Memory B cell (primary cell): Measurements from ENCODE around the gene CYP1B1.
"Not testable (repeated sequence)": the region's sequence is repeated elsewhere in the genome, so short reads cannot be mapped to it uniquely, and the experiment has no call there.

ENCODE experiments used
- ATAC-seq: fragments of 150-1000 bp; cut with Tn5 transposase; 2 replicates; pipeline ENCODE4 v1.10.0; 2021; ENCODE audit warnings: low read depth, mild to moderate bottlenecking, moderate library complexity
- DNase-seq, 2 donors: peaks; one replicate each; pipeline ENCODE4 v3.0.0; 2022; ENCODE audit warnings: low spot score in 2 of 2
- H3K27ac Mint-ChIP-seq: one replicate; pipeline ENCODE4 v1.8.0; 2022; ENCODE audit warnings: mild to moderate bottlenecking, moderate library complexity, mixed read lengths
- H3K27me3 Mint-ChIP-seq: one replicate; pipeline ENCODE4 v1.8.0; 2022; ENCODE audit warnings: mixed read lengths
- H3K36me3 Mint-ChIP-seq: one replicate; pipeline ENCODE4 v1.8.0; 2022; ENCODE audit warnings: mild to moderate bottlenecking, mixed read lengths
- H3K4me1 Mint-ChIP-seq: one replicate; pipeline ENCODE4 v1.8.0; 2022; ENCODE audit warnings: mixed read lengths
- H3K4me3 Mint-ChIP-seq: one replicate; pipeline ENCODE4 v1.8.0; 2022; ENCODE audit warnings: mild to moderate bottlenecking, moderate library complexity, mixed read lengths
- H3K9me3 Mint-ChIP-seq: one replicate; pipeline ENCODE4 v1.8.0; 2022; ENCODE audit warnings: mixed read lengths

CYP1B1 gene

GRCh38 chr2:38075507-38076151, at the start of gene CYP1B1:
TSS of gene CYP1B1 (minus strand) at chr2:38076151. CDS start at chr2:38075388, 763 bp downstream.
- H3K9me3 Mint-ChIP-seq: no peaks in the 10 kb centered on the region
- H3K27me3 Mint-ChIP-seq: peaks cover 10% of the 10 kb centered on the region
- H3K4me3 Mint-ChIP-seq: peak within 1 kb of the TSS; percentile 76
- no peaks in the 10 kb centered on the region for H3K36me3 Mint-ChIP-seq
- peaks cover 4% of the 10 kb centered on the region for H3K4me1 Mint-ChIP-seq
- DNase-seq (no peak), ATAC-seq (no peak)
- H3K27ac Mint-ChIP-seq: no peak within 1 kb of the TSS

GRCh38 chr2:38125007-38125406, 49.1 kb upstream of the CYP1B1 start:
- DNase-seq: no peak
- peaks cover 8% of the 10 kb centered on the region for H3K4me1 Mint-ChIP-seq
- peaks cover 9% of the 10 kb centered on the region for H3K9me3 Mint-ChIP-seq
- no peak overlapping the region for H3K4me3 Mint-ChIP-seq
- H3K36me3 Mint-ChIP-seq: peaks cover 8% of the 10 kb centered on the region
- no peak overlapping the region for H3K27ac Mint-ChIP-seq
- peaks cover 2% of the 10 kb centered on the region for H3K27me3 Mint-ChIP-seq
- no peak for ATAC-seq

- Mint-ChIP-seq H3K27ac (no peak overlapping the region), H3K4me1 (peaks cover 4% of the 10 kb centered on the region), H3K27me3 (peaks cover 2% of the 10 kb centered on the region), H3K36me3 (peaks cover 8% of the 10 kb centered on the region), H3K9me3 (peaks cover 9% of the 10 kb centered on the region), H3K4me3 (no peak overlapping the region)
- ATAC-seq (no peak), DNase-seq (no peak)
Observed at GRCh38 chr2:38123911-38124310, 48.0 kb upstream of the CYP1B1 start.

DNA sequence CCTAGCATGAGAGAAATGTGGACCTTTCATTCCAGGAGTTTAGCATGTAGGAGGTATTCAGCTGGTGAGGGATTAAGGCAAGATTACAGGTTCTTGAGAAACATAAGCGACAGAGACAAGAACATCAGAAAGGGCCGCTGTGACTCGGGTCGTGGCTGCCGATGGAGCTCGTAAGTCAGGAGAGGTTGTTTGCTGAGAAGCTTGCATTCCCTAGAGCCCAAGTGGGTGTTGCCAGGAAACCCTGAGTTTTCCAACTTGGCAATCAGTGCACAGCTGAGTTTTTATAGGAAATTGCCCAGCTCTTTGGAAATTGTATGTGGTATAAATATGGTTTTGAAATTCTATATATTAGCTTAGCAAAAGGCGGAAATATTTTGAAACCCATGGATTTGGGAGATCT, 46.4 kb upstream of the CYP1B1 start:
- H3K36me3 Mint-ChIP-seq: peaks cover 8% of the 10 kb centered on the region
- H3K27me3 Mint-ChIP-seq: peaks cover 4% of the 10 kb centered on the region
- H3K27ac Mint-ChIP-seq: no peak overlapping the region
- H3K9me3 Mint-ChIP-seq: peaks cover 6% of the 10 kb centered on the region
- ATAC-seq: no peak
- no peak overlapping the region for H3K4me3 Mint-ChIP-seq
- DNase-seq: no peak
- H3K4me1 Mint-ChIP-seq: no peaks in the 10 kb centered on the region

DNA sequence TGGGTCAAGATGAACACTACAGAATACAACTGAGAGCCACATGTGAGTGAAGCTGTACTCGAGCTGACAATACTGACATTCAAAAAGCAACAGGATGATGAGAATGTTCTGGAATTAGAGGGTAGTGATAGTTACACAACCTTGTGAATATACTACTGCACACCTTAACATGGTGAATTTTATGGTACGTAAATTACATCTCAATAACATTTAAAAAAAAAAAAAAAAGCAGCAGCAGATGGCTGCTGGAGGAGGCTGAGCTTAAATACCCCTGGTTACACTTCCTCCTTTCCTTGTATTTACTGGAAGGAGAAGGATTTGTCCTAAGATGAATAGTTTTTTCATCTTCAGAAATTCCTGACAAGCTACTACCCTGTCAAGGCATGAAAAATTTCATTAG, 45.5 kb upstream of the CYP1B1 start:
- Mint-ChIP-seq H3K27ac (no peak overlapping the region), H3K27me3 (peaks cover 5% of the 10 kb centered on the region)

GRCh38 chr2:38120829-38121228, 44.9 kb upstream of the CYP1B1 start:
- no peaks in the 10 kb centered on the region for H3K36me3 Mint-ChIP-seq
- ATAC-seq: no peak
- H3K27me3 Mint-ChIP-seq: peaks cover 8% of the 10 kb centered on the region
- no peak overlapping the region for H3K27ac Mint-ChIP-seq
- no peak overlapping the region for H3K4me3 Mint-ChIP-seq
- H3K4me1 Mint-ChIP-seq: no peaks in the 10 kb centered on the region
- DNase-seq: no peak
- H3K9me3 Mint-ChIP-seq: no peaks in the 10 kb centered on the region

More for the DNA sequence above, 45.5 kb upstream of the CYP1B1 start:
- H3K4me3 Mint-ChIP-seq: no peak overlapping the region
- DNase-seq: no peak
- H3K36me3 Mint-ChIP-seq: peaks cover 1% of the 10 kb centered on the region
- H3K4me1 Mint-ChIP-seq: no peaks in the 10 kb centered on the region
- no peak for ATAC-seq
- peaks cover under 1% of the 10 kb centered on the region for H3K9me3 Mint-ChIP-seq

DNA sequence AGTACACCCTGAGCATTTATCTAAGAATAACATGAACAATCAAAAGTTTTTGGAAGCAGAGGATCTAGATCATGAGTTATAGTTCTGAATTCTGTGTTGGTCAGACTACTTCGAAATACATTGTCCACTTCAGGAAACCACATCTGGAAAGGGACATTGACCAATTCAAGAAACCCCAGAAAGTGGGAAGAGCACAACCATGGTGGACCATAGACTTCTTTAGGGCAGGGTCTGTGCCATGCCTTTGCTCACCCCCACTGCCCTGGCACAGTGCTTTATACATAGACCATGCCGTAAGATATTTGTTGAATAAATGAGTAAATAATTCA, 44.3 kb upstream of the CYP1B1 start:
- no peak overlapping the region for H3K4me3 Mint-ChIP-seq
- ATAC-seq (no peak), DNase-seq (no peak)
- H3K27me3 Mint-ChIP-seq: peaks cover 8% of the 10 kb centered on the region
- H3K4me1 Mint-ChIP-seq: no peaks in the 10 kb centered on the region
- no peaks in the 10 kb centered on the region for H3K36me3 Mint-ChIP-seq
- no peak overlapping the region for H3K27ac Mint-ChIP-seq
- no peaks in the 10 kb centered on the region for H3K9me3 Mint-ChIP-seq

DNA sequence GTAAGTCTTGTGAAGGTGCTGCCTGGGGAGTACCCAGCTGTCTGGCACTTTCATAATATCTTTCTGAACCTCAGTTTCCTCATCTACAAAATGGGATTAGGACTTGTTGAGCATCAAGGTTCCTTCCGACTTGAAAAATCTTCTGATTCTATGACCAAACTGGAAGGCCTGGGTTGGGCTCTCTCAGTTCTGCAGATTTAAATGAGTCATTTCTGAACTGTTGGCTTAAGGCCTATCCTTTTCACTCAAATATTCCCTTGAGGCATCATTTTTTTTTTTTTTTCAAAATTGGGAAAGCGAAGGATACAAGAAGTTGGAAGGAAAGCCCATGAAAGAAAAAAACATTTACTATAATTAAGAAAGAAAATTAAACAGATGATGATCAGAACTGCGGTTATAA, 40.8 kb upstream of the CYP1B1 start:
- Mint-ChIP-seq H3K4me1 (peaks cover 2% of the 10 kb centered on the region), H3K4me3 (no peak overlapping the region), H3K36me3 (peaks cover 2% of the 10 kb centered on the region), H3K9me3 (no peaks in the 10 kb centered on the region), H3K27me3 (peaks cover 11% of the 10 kb centered on the region), H3K27ac (no peak overlapping the region)
- DNase-seq (no peak), ATAC-seq (no peak)

- ATAC-seq: peak; percentile 67
- H3K9me3 Mint-ChIP-seq: peaks cover 2% of the 10 kb centered on the region
- peaks cover 17% of the 10 kb centered on the region for H3K27me3 Mint-ChIP-seq
Observed at GRCh38 chr2:38115216-38116032, 39.5 kb upstream of the CYP1B1 start.

DNA sequence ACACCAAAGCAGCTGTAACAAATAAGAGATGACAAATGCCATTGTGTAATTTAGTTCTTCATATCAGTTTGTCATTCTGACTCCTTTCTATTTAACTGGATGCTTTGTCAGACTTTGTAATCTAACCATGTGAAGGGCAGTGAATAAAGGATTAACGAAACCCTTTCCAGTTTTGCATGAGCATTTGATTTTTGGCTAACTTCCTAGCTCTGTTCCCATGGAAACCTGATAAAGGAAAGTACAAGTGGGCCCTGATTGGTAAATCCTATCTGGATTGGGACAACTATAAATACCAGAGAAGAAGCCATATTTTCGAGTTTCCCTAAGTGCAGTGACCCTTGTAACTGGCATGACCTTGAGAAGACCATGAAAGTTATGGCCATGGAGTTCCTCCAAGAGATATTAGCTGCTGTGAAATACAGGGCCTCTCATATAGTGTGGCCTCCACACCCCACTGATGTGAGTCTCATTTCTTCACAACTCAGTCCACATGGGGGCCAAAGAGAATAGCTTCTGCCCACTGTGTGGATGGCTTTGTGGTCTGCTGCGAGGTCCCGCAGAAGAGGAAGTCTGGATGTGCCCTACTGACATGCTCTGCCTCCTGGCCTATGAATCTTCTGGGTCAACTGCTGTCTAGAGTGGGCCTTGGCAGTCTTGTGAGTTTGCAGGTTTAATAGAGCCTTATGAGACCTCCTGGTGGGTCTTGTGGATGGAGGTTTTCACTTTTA, 38.2 kb upstream of the CYP1B1 start:
- ATAC-seq (no peak), DNase-seq (no peak)
- Mint-ChIP-seq H3K27me3 (peaks cover 14% of the 10 kb centered on the region), H3K4me3 (no peak overlapping the region), H3K27ac (no peak overlapping the region), H3K9me3 (peaks cover 2% of the 10 kb centered on the region), H3K4me1 (peaks cover 2% of the 10 kb centered on the region), H3K36me3 (peaks cover 2% of the 10 kb centered on the region)

More at GRCh38 chr2:38115216-38116032, 39.5 kb upstream of the CYP1B1 start:
- Mint-ChIP-seq H3K27ac (no peak overlapping the region), H3K36me3 (peaks cover 2% of the 10 kb centered on the region), H3K4me1 (peaks cover 2% of the 10 kb centered on the region), H3K4me3 (no peak overlapping the region)
- peak; percentile 64 to 68 for DNase-seq

DNA sequence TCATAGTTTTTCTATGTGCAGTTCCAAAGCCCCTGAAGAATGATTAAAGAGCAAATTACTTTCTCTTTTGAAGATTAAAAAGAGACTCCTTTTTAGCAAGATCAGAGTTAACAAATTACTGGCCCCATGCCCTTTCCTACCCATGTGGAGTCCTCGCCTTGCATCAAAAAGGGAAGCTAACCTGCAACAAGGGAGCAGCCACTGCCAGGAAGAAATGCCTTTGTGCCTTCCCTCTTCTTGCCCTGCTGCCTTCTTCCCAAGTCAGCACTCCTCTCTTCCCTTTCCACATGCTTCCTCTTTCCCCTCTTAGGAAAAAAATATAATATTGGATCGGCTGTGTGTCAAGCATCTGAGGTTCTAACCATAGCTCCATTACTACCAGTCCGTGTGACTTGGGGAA, 37.1 kb upstream of the CYP1B1 start:
- peaks cover 2% of the 10 kb centered on the region for H3K36me3 Mint-ChIP-seq
- no peak for DNase-seq
- H3K27ac Mint-ChIP-seq: no peak overlapping the region
- ATAC-seq: no peak
- H3K4me3 Mint-ChIP-seq: no peak overlapping the region
- peaks cover 2% of the 10 kb centered on the region for H3K9me3 Mint-ChIP-seq
- H3K27me3 Mint-ChIP-seq: peaks cover 14% of the 10 kb centered on the region
- peaks cover 2% of the 10 kb centered on the region for H3K4me1 Mint-ChIP-seq

- H3K27me3 Mint-ChIP-seq: peaks cover 11% of the 10 kb centered on the region
- H3K9me3 Mint-ChIP-seq: not testable (repeated sequence)
Observed at GRCh38 chr2:38111350-38111749, 35.4 kb upstream of the CYP1B1 start.

GRCh38 chr2:38109732-38110181, 33.8 kb upstream of the CYP1B1 start:
- no peak for ATAC-seq
- H3K4me3 Mint-ChIP-seq: no peak overlapping the region
- H3K36me3 Mint-ChIP-seq: peaks cover 2% of the 10 kb centered on the region
- peaks cover 2% of the 10 kb centered on the region for H3K9me3 Mint-ChIP-seq
- peaks cover 8% of the 10 kb centered on the region for H3K27me3 Mint-ChIP-seq
- no peak overlapping the region for H3K27ac Mint-ChIP-seq
- no peaks in the 10 kb centered on the region for H3K4me1 Mint-ChIP-seq
- DNase-seq: no peak

More at GRCh38 chr2:38111350-38111749, 35.4 kb upstream of the CYP1B1 start:
- not testable (repeated sequence) for H3K36me3 Mint-ChIP-seq, ATAC-seq, H3K27ac Mint-ChIP-seq, H3K4me1 Mint-ChIP-seq, DNase-seq, H3K4me3 Mint-ChIP-seq
